ENCODE measurements around the gene APOM.

GRCh38 chr6:31669676-31670075, 14.0 kb downstream of the APOM start, which contains the start of gene LY6G5B:
- no peak for TF ChIP-seq CTCF (IDR thresholded peaks at IDR 0.05; ENCODE audit: low read length)
- TF ChIP-seq EZH2 (IDR thresholded peaks at IDR 0.05; ENCODE audit: borderline replicate concordance, low read length): no peak
